Stimulated activated CD4-positive, alpha-beta T cell treated with anti-CD3 and anti-CD28 coated beads, Interleukin-15, amount 100 ng/mL, for 24 hours (primary cell): ENCODE results near the gene SLC35F1.

ENCODE experiments used
- DNase-seq: peaks from one replicate; pipeline ENCODE4 v3.0.0-alpha.2; 2020

The SLC35F1 gene

DNA sequence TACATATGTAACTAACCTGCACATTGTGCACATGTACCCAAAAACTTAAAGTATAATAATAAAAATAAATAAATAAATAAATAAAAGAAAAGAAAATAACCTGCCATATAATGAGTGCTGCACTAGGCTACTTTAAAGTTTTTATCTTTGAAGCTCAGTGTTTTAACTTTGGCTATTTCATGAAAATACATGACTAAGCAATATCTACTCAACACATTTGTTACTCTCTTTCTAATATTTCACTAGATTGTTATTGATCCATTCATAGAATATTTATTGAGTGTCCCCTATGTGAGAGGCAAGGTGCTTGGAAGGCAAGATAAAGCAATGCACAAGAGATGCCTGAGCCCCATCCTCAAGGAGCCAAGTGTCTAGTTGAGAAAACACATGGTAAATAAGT lies 221.7 kb downstream of the SLC35F1 start:
- DNase-seq = no peak

DNA sequence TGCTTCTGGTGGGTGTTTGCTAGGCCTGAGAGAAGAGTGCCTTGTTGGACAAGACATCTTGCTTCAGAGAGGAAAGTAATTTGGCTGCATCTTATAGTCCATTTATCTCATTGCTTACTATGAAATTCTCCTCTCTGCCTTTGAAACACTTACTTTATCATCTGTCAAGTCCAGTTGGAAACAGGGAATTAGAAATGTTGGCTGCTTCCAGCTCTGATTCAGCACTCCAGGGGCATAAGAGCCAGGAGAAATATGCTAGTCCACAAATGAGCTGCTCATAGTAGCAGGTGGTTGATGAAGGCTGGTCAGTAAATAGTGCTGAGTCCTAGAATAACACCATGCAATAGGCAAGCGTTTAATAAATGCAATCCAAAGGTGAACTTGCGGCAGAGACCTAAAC lies 227.1 kb downstream of the SLC35F1 start:
- DNase-seq = no peak

DNA sequence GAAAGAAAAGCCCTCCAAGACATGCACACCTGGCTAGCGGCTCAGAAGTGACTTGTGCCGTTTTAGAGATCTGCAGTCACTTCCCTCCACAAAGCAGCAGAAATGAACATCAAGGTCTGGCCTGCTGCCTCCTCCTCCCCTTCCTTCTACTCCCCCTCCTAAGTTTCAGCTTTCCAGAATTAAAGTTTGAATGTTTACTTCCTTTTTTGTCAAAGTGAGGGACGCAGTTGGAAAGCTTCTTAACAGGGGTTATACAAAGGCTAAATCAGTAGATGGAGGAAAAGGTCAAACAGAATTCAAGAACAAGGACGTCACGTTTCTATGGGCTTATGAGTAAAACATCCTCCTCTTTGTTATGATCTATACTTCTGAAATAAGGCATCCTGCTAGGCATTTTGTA lies 227.7 kb downstream of the SLC35F1 start:
- no peak for DNase-seq

DNA sequence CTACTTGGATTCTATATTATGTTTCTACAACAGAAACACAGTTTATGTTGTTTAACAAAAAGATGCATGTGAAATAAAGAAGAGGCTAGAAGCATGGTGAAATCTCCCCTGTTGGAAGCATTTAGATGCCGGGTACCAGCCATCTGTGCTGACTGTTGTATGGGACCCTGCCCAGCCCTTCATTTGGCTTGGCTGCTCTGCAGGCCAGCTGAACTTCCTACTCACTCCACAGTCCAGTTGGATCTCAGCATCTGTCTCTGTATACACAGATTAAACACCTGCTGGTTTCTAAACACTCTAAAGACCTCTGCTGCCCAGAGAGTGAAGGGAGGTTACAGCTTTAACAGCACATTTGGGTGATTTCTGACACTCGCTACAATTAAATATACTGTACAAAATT lies 228.3 kb downstream of the SLC35F1 start:
- no peak for DNase-seq

DNA sequence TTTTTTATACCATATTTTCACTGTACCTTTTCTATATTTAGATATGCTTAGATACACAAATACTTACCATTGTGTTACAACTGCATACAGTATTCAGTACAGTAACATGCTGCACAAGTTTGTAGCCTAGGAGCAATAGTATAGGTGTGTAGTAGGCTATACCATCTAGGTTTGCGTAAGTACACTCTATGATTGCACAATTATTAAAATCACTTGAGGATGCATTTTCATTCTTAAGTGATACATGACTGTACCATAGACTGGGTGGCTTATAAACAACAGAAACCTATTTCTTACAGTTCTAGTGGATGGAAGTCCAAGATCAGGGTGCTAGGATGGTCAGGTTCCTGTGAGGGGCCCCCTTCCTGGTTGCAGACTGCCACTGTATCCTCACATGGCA lies 234.1 kb downstream of the SLC35F1 start:
- no peak for DNase-seq

DNA sequence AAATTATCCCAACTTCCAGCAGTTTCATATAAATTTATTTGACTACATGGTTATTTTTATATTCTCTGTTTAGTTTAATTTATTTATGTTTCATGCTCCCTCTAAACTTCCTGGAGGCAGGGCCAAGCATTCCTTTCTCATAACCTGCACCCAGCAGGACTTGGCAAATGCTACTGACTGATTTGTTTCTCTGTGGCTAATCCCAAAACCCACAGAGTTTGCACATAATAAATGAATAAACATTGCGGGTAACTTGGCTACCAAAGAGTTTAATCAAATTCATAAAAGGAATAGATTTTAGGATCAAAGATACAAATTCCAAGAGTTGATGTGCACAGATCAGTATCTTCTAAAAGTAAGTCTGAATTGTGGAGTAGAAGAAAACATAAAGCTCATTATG lies 239.5 kb downstream of the SLC35F1 start:
- no peak for DNase-seq

DNA sequence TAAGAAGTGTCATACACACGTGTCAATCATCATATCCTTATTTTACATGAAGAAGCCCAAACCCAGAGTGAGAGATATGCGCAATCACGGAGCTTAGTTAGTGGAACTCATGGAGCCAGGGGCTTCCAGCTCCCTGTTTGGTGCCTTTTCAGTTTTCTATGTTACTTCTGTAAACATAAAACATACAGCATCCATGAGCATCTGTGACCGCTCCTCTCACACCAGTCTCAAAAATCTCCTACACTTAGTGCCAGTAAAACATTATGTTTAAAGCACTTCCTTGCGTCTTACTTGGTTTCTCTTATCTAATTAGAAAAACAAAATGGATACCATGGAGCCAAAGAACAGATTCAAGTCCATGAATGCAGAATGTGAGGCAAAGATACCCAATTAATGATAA lies 240.4 kb downstream of the SLC35F1 start:
- DNase-seq = no peak

DNA sequence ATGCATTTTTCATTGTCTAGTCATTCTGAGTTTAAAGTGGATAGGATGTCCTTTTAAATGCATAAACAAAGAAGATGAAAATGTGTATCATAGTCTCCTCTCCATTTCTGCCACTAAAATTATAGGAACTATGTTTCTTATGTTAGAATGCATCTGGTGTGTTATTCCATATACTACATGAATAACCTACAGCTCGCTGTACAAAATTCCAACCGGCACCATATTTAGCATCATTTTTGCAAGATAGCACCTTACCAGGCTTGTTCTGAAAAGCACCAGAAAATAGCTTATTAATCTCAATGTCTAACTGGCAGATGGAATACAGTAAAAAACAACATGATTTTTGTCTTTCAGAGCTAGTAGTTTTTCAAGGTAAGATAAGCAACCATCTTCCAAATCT lies 241.5 kb downstream of the SLC35F1 start:
- no peak for DNase-seq

DNA sequence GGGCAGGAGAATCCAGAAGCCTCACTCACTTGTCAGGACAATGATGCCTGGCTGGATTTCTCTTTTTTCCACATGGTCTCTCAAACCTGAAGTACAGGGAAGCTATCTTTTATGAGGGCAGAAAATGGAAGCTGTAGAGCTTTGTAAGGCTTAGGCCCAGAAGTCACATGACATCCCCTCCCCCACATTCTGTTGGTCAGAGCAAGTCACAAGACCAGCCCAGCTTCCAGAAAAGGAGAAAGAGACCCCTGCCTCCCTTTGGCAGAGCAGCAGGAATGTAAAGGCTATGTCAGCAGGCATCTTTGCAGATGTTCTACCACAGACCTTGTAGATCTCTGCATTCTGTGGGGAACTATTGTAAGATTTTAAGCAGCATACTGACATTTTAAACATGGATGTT lies 245.5 kb downstream of the SLC35F1 start:
- no peak for DNase-seq

DNA sequence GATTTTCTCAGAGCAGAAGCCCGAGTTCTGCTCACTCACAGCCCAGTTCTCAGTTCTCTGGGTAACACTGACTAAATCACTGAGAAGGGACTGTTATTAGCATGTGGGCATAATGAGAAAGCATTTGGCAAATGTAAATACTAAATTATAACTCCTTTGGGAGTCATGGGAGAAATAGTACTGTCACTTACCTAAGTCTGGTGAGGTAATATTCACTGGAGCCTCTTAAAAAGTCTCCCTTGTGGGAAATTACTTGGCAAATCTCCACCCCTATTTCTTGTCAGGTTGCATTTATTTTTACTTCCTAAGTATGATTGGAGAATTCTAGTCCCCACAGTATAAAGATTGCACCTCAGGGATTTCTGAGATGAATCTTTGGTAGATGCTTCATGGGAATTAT lies 254.3 kb downstream of the SLC35F1 start:
- no peak for DNase-seq

DNA sequence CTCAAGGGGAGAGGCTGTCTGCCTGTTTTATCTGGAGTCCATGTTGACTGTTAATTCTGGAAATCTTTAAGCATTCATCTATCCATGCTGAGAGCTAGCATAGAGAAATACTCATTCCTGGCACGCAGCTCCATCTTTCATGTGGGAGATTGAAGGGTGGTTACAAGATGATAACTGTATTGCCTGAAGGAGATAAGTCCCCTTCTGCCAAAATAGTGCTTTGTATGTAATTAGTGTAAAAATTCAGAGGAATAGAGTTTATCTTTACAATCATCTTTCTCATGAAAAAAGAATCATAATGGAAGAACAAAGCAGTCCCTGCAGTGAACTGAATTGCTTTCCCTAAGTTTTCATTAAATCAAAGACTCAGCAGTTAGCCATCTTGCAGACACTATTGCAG lies 256.5 kb downstream of the SLC35F1 start:
- DNase-seq = no peak

DNA sequence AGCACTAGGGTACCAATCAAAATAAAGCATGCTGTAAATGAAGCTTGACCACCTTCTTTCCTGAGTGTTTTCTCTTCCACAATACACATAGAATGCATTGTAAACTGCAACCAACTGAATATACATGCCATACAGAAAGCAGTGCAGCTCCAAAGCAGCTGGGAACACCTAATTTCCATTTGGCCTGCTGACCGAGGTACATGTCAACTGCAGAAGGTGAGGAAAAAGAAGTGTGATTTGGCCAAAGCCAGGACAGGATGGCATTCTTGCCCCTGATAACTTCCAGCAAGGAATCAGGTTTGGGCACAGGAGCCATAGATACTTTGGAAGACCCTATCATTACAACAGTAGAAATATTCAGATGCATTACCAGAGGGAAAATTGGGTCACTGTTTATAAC lies 258.4 kb downstream of the SLC35F1 start:
- DNase-seq = no peak

DNA sequence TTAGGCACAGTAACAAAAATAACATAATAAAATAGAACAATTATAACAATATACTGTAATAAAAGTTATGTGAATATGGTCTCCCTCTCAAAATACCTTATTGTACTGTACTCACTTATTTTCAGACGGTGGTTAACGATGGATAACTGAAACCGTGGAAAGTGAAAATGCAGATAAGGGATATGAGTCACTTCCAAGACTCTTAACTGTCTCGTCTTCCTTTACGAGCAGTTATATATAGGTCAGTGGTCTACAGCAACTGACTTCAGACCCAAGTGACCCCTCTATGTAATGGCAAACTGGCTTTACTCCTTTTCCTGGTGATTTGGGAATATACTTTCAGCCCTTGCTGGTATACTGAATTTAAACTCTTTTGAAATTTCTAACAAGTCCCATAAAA lies 261.4 kb downstream of the SLC35F1 start:
- no peak for DNase-seq

DNA sequence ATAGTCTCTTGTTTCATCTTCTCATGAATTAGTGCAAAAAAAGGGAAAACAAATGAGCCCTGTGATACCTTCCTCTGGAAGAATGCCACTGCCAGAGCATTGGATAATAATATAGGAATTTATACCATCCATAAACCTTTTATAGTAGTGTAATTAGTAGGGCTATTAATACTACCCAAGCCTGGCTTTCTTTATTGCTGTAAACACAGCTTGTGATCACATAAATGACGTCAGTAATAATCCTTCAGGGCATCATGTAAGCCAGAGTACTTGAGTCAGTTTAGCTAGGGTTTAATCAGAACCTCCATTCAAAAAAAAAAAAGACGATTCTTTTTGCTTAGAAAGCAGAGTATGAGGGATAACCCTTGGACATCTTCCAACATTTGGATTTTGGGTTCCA lies 264.8 kb downstream of the SLC35F1 start:
- DNase-seq = no peak

DNA sequence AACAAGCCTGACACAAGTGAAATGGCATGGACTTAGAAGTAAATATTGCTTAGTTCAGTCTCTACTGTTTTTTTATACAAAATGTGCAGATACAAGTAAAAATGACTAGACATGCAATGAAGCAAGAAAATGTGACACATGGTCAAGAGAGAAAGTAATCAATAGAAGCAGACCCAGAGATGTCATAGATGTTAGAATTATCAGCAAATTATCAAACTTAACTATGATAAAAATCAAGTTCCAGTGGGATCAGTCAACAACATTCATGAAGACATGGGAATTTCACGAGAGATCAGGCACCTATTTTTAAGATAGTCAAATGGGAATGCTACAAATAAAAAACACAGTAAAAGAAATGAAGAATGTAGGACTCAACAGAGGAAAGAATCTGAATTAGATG lies 267.0 kb downstream of the SLC35F1 start:
- no peak for DNase-seq

DNA sequence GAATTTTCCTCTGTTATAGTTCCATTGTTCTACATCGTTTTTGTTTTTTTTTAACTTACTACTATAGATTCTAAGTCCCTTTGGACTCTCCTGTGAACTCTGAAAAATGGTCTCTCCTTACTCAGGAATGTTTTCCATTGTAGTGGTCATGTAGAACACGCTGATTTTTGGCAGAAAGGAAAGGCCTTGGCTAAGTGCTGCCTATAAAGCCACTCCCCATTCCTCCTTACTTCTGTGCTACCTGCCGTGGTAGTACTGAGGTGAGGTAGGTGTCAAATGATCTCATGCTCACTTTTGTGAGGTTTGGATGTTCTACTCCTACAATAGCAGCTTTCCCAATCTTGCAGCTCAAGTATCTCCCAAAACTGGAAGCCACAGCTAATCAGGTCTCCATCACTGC lies 270.7 kb downstream of the SLC35F1 start:
- DNase-seq = no peak

DNA sequence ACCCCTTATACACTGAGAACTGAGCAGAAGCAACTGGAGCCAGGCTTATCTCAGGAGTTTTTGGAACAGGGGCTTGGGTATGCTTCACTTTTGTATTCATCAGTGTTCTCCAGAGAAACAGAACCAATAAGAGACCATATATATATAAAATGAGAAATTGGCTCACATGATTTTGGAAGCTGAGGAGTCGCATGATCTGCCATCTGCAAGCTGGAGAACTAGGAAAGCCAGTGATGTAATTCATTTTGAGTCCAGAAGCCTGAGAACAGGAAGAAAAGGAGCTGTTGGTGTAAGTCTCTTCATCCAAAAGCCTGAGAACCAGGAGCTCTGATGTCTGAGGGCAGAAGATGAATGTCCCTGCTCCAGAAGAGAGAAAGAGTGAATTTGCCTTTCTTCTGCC lies 272.0 kb downstream of the SLC35F1 start:
- no peak for DNase-seq

DNA sequence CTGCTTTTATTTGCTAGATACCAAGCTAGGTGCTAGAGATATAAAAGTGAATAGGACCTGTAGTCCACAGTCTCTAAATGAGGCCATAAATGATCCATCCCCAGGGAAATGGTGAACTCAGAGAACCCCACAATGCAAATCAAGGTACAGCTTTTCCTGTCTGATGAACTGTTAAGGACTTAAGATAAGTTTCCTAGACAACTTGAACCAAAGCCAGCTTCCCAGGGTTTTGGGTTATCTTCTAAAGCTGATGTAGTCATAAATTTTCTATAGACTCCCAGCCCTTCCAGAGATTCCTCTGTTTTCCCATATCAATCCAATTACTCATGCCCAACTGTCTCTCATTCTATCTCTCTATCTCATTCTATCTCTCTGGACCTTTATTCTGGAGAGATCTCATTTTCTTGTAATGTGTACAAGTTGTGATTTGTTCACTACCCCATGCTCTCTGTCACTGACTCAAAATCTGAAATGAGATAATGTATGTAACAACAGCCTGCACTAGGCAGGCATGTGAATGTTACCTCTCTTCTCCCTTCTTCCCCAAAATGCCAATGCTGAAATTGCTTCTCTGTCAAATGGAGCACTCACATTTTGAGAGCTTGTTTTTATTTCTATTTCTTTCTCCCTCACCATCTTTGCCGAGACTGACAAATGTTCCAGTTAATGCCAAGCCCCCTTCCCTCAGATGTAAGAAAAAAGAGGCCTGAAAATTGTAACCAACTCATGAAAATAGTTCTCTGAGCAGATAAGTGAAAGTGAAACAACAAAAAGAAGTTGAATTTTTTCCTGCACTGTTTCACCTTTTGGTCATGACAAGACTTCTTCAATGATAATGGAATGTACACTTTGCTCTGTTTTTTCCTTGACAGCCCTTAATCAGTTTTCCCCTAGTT lies 279.9 kb downstream of the SLC35F1 start:
- DNase-seq = no peak

DNA sequence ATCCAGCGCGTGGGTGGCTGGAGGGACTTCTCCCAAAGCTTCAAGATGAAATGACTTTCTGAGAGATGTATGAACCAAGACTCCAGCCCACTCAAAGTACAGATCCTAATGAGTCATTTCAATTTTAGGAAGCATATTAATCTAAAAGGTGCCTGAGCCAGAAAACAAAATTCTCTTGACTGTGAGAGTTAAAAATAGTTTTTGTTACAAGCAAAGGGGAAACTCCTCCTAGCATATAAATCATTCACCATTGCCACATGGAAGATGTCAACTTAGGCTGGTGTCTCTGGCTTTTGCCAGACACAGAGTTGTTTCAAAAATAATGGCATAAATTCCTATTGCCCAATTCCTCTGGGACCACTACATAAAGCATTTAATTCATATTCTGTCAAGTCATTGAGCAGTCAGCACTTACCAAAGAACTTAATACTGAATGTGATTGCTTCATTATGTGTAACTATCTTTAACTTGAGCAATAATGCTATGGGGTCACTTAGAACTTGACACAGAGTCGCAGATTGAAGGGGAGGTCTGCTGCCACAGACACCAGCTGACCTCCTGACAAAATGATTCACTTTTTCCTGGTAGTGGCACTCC lies 280.6 kb downstream of the SLC35F1 start:
- DNase-seq = peak; percentile 42

DNA sequence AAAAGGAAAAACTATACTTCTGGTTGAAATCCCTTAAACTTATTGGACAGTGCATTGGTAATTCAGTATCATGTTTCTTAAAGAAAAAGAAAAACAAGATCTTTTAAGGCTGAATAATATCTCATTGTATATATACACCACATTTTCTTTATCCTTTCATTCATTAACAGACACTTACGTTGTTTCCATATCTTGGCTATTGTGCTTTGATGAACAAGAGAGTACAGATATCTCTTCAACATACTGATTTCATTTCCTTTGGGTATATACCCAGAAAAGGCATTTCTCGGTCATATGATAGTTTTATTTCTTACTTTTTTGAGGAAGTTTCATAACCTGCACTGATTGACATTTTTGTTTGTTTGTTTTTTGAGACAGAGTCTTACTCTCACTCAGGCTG lies 281.5 kb downstream of the SLC35F1 start:
- DNase-seq = no peak

DNA sequence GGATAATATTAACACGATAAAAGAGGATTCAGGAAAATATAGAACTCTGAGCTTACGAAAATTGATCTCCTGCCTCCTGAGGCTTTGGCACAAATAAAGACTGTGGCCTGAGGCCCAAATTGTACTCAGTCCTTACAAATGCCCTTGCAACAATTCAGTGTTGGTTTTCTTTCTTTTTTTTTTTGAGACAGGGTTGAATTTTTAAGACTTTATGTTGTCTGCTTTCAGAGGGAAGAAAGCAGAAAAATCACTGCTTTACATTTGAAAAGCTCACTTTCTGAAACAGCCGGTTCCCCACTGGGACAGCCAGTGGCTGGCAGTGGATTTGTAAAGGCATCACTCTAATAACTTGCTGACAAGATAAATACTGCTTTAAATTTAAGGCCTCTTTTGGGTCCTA lies 290.5 kb downstream of the SLC35F1 start:
- no peak for DNase-seq

DNA sequence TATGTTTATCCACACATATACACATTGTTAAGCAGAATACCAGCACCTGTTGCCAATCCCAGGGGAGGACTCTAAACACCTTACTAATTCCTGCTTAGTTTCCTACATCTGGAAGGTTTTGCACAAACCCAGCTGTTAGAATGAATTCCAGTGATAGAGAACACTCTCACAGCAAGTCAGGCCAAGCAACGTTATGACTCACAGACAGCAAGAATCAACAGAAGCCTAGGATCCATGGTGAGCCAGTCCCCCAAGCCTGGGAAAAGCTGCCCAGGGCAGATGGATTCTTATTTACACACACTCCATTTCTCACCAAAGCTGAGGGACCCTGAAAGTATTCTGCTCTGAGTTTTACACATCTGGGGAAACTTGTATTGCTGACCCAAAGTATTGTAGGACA lies 291.7 kb downstream of the SLC35F1 start:
- DNase-seq = no peak

DNA sequence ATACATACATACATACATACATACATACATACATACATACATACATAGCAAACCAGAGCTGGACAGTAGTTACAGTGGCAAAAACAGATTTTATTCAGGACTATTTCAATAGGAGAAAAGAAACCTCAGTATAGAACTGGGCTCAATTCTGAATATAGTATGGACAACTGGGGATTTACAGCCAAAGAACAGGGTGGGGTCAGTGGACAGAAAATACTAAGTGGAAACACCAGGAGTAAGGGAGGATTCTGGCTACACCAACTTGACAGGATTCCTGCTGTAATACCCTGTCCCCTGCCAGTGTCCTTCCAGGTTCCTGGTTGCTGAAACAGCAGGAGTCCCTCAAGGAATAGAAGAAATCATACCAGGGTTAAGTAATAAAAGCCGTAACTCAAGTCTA lies 293.1 kb downstream of the SLC35F1 start:
- DNase-seq = no peak

DNA sequence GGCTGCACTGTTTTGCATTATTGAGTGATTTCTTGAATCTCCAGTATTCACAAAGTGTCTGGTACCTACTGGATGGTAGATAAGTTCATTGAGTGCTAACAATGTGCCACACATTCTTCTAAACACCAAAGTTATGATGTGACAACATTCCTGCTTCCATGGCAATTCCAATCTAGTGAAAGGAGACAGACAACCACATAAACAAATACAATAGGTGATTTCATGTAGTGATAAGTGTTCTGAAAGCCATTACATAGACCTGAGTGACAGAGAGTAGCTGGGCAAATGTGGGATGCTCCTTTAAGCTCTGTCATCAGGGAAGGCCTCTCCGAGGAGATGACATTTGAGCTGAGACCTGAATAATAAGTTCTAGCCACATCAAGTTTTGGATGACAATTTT lies 295.5 kb downstream of the SLC35F1 start:
- DNase-seq = no peak

DNA sequence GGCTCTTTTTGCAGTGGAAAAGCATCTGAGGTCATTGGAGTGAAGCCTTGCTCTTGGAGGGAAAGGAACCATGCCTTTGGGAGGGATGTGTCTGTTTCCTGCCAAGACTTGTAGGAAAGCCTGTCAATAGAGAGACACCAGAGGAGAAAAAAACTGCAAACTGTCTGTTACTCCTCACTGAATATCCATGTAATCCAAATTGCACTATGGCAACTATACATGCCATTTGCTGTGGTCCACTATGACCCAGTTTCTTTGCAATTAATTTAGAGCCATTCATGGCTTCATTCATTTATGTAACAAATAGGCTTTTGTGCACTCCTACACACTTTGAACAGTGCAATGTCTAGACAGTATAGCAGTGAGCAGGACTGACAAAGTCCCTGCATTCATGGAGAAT lies 296.5 kb downstream of the SLC35F1 start:
- no peak for DNase-seq
